22Rv1 (cell line): ENCODE results near the gene ZNF718.
"Not testable (repeated sequence)": the region's sequence is repeated elsewhere in the genome, so short reads cannot be mapped to it uniquely, and the experiment has no call there.

Source experiments
- H3K27ac ChIP-seq: fragments of 450-650 bp; 2 replicates; pipeline ENCODE4 v1.5.1; 2017
- ZFX ChIP-seq: fragments of 450-650 bp; IDR thresholded peaks from 2 replicates; pipeline ENCODE4 v1.6.1; 2017; ENCODE audit warnings: antibody characterized with exemption, borderline replicate concordance
- TF ChIP-seq, protein P1 (sequence below): fragments of 450-650 bp; IDR thresholded peaks from 2 replicates; pipeline ENCODE4 v1.5.1; 2017; ENCODE audit warnings: mild to moderate bottlenecking

The ZNF718 gene

GRCh38 chr4:124275-125081 is at the start of gene ZNF718:
ZNF718 (plus strand) TSS chr4:124501; CDS start chr4:124671, 170 bp downstream.
- TF ChIP-seq, protein P1, sequence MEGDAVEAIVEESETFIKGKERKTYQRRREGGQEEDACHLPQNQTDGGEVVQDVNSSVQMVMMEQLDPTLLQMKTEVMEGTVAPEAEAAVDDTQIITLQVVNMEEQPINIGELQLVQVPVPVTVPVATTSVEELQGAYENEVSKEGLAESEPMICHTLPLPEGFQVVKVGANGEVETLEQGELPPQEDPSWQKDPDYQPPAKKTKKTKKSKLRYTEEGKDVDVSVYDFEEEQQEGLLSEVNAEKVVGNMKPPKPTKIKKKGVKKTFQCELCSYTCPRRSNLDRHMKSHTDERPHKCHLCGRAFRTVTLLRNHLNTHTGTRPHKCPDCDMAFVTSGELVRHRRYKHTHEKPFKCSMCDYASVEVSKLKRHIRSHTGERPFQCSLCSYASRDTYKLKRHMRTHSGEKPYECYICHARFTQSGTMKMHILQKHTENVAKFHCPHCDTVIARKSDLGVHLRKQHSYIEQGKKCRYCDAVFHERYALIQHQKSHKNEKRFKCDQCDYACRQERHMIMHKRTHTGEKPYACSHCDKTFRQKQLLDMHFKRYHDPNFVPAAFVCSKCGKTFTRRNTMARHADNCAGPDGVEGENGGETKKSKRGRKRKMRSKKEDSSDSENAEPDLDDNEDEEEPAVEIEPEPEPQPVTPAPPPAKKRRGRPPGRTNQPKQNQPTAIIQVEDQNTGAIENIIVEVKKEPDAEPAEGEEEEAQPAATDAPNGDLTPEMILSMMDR, result no peak
- no peak for TF ChIP-seq ZFX
- H3K27ac ChIP-seq, result peak within 1 kb of the TSS; percentile 93

GRCh38 chr4:85951-86350 is 38.4 kb upstream of the ZNF718 start:
- TF ChIP-seq ZFX, result no peak
- TF ChIP-seq, protein P1, result no peak
- no peak overlapping the region for H3K27ac ChIP-seq

DNA sequence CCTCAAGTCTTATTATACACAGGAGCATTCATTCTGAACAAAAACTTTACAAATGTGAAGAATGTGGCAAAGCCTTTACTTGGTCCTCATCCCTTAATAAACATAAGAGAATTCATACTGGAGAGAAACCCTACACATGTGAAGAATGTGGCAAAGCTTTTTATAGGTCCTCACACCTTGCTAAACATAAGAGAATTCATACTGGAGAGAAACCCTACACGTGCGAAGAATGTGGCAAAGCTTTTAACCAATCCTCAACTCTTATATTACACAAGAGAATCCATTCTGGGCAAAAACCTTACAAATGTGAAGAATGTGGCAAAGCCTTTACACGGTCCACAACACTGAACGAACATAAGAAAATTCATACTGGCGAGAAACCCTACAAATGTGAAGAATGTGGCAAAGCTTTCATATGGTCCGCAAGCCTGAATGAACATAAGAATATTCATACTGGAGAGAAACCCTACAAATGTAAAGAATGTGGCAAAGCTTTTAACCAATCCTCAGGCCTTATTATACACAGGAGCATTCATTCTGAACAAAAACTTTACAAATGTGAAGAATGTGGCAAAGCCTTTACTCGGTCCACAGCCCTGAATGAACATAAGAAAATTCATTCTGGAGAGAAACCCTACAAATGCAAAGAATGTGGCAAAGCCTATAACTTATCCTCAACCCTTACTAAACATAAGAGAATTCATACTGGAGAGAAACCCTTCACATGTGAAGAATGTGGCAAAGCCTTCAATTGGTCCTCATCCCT is 37.6 kb upstream of the ZNF718 start:
- not testable (repeated sequence) for H3K27ac ChIP-seq

- H3K27ac ChIP-seq, result no peak overlapping the region
- TF ChIP-seq, protein P1, result no peak
- no peak for TF ChIP-seq ZFX
Measured at GRCh38 chr4:98386-98785, 25.9 kb upstream of the ZNF718 start.

DNA sequence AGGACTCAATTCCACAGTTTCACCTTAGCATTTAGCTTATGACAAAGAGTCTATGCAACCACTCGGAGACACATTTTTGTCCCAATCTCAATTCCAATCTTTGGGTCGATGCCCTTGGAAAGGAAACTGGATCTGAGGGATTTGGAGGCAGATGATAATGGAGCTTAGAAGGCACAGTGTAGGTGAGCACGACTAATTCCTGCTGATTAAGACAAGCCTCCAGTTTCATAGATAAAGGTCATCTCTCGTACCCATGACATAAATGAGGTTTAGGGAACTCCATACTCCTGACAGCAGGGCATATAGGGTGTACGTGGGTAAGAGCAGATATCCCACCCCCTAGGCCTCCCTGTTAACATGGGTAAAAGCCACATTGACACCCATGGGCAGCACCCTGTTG is 24.4 kb upstream of the ZNF718 start:
- no peak for TF ChIP-seq ZFX
- H3K27ac ChIP-seq, result no peak overlapping the region

DNA sequence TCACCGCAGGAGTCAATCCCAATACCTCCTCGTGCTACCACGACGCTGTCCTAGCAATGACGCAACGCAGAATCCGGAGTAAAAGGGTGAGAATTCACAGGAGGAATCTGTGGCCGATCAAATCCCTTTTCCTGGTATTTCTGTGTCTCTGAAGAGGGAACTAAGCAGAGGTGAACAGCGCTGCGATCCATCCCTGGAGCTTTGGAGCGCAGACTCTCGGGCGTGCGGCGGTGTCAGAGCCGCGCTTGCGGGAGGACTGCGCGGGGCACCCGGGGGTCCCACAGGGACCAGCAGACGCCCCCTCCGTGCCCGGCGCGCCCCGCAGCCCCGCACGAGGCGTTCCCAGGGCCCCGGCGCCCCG is 17.2 kb upstream of the ZNF718 start:
- TF ChIP-seq ZFX, result no peak
- TF ChIP-seq, protein P1, result no peak
- no peak overlapping the region for H3K27ac ChIP-seq

DNA sequence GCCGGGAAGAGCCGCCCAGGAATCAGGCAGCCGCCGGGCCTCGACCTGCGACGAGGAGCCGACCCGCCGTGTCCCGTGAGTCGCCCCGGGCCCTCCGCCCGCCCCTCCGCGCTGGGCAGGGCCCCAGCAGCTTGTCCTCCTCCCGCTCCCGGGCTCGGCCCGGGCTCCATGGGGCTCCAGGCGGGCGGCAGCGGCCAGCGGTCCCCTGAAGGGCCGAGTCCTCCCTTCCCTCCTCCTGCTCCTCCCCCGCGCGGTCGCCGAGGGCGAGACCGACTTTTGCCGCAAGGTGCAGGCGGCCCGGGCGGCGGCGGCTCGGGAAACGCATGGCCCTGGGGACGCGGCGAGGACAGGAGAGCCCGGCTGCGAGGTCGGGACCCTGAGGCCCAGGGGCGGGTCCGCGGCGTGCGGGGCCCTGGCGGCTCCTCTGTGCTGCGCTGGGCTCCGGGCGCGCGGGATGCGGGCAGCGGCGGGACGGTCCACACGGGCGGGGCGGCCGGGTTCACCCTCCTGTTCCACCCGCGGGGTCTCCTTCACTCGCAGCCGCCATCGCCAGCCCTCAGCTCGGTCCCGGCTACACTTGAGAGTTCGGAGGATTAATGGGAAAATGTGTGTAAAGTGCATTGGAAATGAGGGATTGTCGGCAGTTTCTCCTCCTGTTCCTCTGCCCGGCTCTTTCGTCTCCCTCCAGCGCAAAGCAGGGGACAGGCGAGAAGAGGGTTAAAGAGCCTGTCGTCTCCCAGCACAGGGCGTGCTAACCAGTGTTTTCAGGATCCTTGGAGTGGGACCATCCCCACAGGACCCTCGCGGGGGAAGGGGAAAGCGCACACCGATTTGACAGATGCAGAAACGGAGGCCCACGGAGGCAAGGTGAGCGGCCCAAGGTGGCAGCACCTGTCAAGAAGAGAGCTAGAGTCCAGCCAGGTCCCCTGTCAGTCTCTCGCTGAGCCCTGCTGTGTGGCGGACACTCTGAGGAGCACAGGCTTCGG is 16.6 kb upstream of the ZNF718 start:
- no peak overlapping the region for H3K27ac ChIP-seq
- TF ChIP-seq ZFX, result no peak
- TF ChIP-seq, protein P1, result no peak

GRCh38 chr4:112771-113170 is 11.5 kb upstream of the ZNF718 start:
- TF ChIP-seq ZFX, result no peak
- TF ChIP-seq, protein P1, result no peak
- no peak overlapping the region for H3K27ac ChIP-seq
